Astrocyte of the cerebellum (primary cell): ENCODE measurements around the gene GRK2.
A peak's percentile ranks its signal among the peaks of the same experiment; 100 is the strongest.

Experiments used
- DNase-seq: peaks from one replicate; pipeline ENCODE4 v3.0.0-alpha.2; 2011; ENCODE audit warnings: low read depth
- H3K4me3 ChIP-seq: 2 replicates; pipeline ENCODE4 v1.5.1; 2011; ENCODE audit warnings: mild to moderate bottlenecking, low read depth, low read length, moderate library complexity
- in situ Hi-C: cut with HindIII; loops from 2 replicates; pipeline ENCODE4 v1.10.0; 2017; ENCODE audit warnings: low sequenced_read_pairs
- TF ChIP-seq, protein P1 (sequence below): IDR thresholded peaks from 2 replicates; pipeline ENCODE4 v1.5.1; 2012; ENCODE audit warnings: low read length, low read depth, moderate library complexity, mild to moderate bottlenecking; ENCODE audit errors: missing control alignments

The GRK2 gene

GRCh38 chr11:67265633-67266448 lies 432 bp upstream of the GRK2 start:
- DNase-seq, result no peak
- TF ChIP-seq, protein P1, sequence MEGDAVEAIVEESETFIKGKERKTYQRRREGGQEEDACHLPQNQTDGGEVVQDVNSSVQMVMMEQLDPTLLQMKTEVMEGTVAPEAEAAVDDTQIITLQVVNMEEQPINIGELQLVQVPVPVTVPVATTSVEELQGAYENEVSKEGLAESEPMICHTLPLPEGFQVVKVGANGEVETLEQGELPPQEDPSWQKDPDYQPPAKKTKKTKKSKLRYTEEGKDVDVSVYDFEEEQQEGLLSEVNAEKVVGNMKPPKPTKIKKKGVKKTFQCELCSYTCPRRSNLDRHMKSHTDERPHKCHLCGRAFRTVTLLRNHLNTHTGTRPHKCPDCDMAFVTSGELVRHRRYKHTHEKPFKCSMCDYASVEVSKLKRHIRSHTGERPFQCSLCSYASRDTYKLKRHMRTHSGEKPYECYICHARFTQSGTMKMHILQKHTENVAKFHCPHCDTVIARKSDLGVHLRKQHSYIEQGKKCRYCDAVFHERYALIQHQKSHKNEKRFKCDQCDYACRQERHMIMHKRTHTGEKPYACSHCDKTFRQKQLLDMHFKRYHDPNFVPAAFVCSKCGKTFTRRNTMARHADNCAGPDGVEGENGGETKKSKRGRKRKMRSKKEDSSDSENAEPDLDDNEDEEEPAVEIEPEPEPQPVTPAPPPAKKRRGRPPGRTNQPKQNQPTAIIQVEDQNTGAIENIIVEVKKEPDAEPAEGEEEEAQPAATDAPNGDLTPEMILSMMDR, result peak; percentile 62
- H3K4me3 ChIP-seq, result peak overlapping the region; percentile 32
- in situ Hi-C loops, result no loop called here

DNA sequence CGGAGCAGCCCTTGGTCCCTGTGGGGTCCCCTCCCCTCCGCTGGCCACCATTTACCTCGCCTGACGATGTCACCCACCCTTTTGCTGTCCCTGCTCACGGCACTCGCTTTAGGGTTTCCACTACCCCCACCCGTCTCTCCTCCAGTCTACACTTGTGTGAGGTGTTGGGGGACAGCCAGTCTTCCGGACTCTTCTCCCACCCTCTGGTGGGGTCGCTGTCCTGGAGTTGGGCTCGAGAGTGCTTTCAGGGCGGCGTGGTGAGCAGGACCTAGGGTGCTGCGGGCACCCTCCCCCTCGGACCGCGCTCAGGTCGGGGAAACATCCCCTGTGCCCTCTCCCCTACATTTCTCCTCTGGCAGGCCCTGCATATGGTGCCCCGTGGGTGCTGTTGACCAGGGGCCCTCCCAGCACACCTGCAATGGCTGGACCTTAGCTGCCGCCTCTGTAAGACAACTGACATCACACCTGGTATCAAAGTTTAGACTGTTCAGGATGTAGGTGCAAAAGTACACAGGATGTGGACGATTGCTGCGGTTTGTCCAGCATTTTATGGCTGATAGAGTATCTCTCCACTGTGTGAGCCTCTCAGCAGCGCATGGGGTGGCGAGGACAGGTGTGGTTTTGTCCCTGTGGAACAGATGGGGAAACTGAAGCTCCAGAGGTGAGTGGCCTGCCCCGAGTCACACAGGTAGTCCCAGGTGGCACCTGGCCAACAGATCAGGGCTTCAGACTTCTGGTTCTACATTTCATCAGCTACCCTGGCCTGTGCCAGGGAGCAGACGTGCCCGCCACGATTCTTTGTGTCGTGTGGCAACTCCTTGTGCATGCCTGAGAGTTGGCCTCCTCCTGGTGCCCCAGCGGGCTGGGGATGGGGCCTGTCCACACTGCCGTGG lies 1.2 kb downstream of the GRK2 start:
- TF ChIP-seq, protein P1, result no peak
- DNase-seq, result no peak
- in situ Hi-C loops, result no loop called here
- peak overlapping the region; percentile 78 for H3K4me3 ChIP-seq

GRCh38 chr11:67268081-67268961 lies 2.0 kb downstream of the GRK2 start:
- TF ChIP-seq, protein P1, result no peak
- DNase-seq, result no peak
- in situ Hi-C loops, result no loop called here
- H3K4me3 ChIP-seq, result peak overlapping the region; percentile 78

GRCh38 chr11:67268962-67269268 lies 2.6 kb downstream of the GRK2 start:
- H3K4me3 ChIP-seq, result no peak overlapping the region

DNA sequence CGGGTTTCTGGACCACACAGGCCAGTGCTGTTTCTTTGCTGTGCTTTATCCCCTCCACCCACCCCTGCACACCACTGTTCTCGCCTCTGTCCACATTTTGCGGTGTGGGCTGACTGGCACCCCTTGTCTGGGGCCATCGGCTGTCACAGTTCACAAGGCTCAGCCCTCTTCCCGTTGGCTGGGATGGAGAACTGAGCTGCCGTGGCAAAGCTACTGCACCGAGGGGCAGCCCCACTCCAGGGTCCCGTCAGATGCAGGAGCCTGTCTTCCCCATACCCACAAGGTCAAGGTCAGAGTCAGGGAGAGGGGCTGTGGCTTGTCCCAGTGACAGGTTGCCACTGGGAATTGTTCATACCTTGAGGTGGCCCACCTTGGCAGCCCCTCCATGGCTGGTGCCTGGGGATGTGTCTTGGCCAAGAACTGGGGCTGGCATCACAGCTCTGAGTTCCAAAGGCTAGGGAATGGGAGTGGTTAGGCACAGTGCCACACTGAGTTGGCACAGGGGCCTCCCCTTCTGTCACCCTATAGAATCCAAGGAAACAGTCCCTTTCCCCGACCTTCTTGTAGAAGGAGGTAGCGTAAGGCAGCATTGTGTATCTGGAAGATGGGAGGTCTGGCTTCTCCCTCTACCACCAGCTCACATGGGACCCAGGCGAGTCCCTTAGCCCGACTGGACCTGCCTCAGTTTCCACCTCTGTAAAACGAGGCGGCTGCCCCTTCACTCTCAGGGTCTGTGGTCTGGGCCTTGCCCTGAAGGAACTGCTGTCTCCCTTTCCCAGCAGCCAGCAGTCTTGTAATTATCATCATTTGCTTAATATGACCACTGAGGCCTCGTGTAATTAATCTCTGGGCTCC lies 3.4 kb downstream of the GRK2 start:
- DNase-seq, result no peak
- H3K4me3 ChIP-seq, result peak overlapping the region; percentile 0
- in situ Hi-C loops, result no loop called here
- TF ChIP-seq, protein P1, result no peak

More at GRCh38 chr11:67268962-67269268, 2.6 kb downstream of the GRK2 start:
- no peak for DNase-seq
- in situ Hi-C loops, result no loop called here
- TF ChIP-seq, protein P1, result no peak
